Mononuclear cell (primary cell): Measurements from ENCODE around the gene TXNDC11. TPM values are rescaled to one million over a fixed set of nuclear protein-coding genes. Genes with fewer than 3 reads are reported as not detected.
"Not testable (repeated sequence)": the region's sequence is repeated elsewhere in the genome, so short reads cannot be mapped to it uniquely, and the experiment has no call there.

ENCODE experiments used
- H3K27me3 ChIP-seq: 2 replicates; pipeline ENCODE4 v1.6.0; 2011; ENCODE audit warnings: low read length, control low read depth; ENCODE audit not compliant: insufficient read depth
- H3K4me1 ChIP-seq: 2 replicates; pipeline ENCODE4 v1.5.1; 2011; ENCODE audit warnings: mild to moderate bottlenecking, low read length, control low read depth; ENCODE audit not compliant: insufficient read depth
- H3K4me3 ChIP-seq: 2 replicates; pipeline ENCODE4 v1.5.1; 2011; ENCODE audit warnings: mild to moderate bottlenecking, low read length, moderate library complexity
- H3K9me3 ChIP-seq: 2 replicates; pipeline ENCODE4 v1.5.1; 2011; ENCODE audit warnings: low read depth, mild to moderate bottlenecking, control low read depth, low read length
- total RNA-seq: library from RNA; depleted of rRNA; stranded (reverse); fragments of >200 nt; gene quantifications from one replicate; pipeline ENCODE4 v1.2.3, GENCODE V29; 2012

The TXNDC11 gene, protein sequence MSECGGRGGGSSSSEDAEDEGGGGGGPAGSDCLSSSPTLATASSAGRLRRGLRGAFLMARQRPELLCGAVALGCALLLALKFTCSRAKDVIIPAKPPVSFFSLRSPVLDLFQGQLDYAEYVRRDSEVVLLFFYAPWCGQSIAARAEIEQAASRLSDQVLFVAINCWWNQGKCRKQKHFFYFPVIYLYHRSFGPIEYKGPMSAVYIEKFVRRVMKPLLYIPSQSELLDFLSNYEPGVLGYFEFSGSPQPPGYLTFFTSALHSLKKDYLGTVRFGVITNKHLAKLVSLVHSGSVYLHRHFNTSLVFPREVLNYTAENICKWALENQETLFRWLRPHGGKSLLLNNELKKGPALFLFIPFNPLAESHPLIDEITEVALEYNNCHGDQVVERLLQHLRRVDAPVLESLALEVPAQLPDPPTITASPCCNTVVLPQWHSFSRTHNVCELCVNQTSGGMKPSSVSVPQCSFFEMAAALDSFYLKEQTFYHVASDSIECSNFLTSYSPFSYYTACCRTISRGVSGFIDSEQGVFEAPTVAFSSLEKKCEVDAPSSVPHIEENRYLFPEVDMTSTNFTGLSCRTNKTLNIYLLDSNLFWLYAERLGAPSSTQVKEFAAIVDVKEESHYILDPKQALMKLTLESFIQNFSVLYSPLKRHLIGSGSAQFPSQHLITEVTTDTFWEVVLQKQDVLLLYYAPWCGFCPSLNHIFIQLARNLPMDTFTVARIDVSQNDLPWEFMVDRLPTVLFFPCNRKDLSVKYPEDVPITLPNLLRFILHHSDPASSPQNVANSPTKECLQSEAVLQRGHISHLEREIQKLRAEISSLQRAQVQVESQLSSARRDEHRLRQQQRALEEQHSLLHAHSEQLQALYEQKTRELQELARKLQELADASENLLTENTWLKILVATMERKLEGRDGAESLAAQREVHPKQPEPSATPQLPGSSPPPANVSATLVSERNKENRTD
- total RNA-seq: 75.8 TPM

DNA sequence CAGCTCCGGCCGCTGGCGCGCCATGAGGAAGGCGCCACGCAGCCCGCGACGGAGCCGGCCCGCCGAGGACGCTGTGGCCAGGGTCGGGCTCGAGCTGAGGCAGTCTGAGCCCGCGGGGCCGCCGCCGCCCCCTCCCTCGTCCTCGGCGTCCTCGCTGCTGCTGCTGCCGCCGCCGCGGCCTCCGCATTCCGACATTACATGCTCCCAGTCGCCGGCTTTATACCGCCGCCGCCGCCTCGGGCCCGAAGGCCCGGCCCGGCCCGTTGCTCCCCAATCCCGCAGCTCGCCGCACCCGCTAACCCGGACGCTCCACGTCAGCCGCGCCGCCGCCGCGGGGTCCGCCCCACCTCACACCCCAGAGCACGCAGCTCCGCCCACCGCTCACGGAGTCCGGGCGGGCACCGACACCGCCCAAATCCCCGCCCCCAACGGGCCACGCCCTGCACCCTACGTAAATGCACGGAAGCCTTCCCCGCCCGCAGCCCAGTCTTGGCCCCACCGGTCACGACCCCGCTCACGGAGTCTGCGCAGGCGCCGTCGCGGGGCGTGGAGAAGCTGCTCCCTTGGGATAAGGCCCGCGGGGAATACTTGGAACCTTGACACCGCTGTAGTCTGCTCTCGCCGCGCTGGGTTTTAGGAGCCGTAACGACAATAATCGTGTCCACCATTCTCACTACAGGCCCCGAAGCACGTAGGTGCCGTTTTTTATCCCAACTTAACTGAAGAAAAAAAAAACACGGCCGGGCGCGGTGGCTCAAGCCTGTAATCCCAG is at the start of gene TXNDC11:
TXNDC11 (minus strand) TSS at position 322 of the 772 bp plus-strand sequence; CDS start at position 195, 127 bp downstream.
- Histone ChIP-seq H3K9me3 (no peaks in the 10 kb centered on the region), H3K4me1 (peaks cover 56% of the 10 kb centered on the region), H3K4me3 (peak within 1 kb of the TSS; percentile 87), H3K27me3 (no peaks in the 10 kb centered on the region)

DNA sequence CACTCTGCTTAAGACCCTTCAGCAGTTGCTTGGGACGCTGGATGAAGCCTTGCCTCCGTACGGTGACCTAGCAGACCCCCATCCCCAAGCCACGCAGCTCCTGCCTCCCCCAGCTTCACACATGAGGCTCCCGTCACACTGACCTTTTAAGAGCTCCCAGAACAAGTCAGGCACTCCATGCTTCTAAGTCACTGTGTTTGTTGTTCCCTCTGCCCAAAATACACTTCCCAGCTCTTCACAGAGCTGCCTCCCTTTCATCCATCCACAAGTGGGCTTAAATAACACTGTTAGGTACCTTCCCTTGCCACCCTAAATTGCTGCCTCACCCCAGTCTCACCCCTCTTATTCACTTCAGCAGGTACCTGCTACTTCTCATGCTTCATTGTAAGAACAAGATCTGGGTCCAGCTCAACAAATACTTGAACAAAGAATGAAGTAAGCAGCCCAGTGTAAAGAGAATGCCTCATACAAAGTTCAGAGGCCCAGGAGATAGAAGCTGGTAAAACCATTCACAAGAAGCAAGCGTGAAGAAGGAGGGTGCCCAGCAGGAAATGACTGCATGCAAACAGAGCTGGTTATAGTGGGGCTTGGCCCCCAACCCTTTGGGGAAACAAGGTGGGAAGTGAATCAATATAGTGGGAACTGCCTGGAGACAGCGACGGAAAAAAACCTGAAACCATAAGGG is 48.6 kb upstream of the TXNDC11 start:
- Histone ChIP-seq H3K4me3 (no peak overlapping the region), H3K4me1 (peaks cover 50% of the 10 kb centered on the region), H3K27me3 (no peaks in the 10 kb centered on the region), H3K9me3 (no peaks in the 10 kb centered on the region)

DNA sequence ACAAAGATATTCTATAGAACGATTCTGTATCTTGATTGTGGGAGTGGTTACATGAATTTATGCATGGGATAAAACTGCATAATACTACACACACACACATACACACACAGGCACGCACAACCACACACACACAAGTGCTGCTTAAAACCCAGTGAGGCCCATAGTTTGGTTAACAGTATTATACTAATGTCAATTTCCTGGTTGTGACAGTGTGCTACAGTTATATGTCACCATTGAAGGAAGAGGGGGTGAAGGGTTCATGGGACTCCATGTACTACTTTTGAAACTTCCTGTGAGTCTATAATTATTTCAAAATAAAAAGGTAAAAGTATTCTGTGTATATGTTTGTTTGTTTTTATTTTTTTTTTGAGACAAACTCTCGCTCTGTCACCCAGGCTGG is 46.3 kb upstream of the TXNDC11 start:
- H3K27me3 ChIP-seq: no peaks in the 10 kb centered on the region
- no peak overlapping the region for H3K4me3 ChIP-seq
- no peaks in the 10 kb centered on the region for H3K9me3 ChIP-seq
- H3K4me1 ChIP-seq: peaks cover 41% of the 10 kb centered on the region

DNA sequence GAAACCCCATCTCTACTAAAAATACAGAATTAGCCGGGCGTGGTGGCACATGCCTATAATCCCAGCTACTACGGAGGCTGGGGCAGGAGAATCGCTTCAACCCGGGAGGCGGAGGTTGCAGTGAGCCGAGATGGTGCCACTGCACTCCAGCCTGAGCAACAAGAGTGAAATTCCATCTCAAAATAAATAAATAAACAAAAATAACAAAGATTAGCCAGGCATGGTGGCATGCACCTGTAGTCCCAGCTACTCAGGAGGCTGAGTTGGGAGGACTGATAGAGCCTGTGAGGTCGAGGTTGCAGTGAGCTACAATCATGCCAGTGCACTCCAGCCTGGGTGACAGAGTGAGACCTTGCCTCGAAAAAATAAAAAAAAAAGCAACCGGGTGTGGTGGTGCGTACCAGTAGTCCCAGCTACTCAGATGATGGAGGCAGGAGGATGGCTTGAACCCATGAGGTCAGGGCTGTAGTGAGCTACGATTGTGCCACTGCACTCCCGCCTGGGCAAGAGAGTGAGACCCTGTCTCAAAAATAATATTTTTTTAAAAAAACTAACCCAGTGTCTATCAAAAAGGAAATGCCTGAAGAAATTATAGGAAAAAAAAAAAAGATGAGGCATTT is 42.4 kb upstream of the TXNDC11 start:
- not testable (repeated sequence) for H3K4me3 ChIP-seq, H3K9me3 ChIP-seq, H3K27me3 ChIP-seq
- H3K4me1 ChIP-seq: peaks cover 37% of the 10 kb centered on the region

DNA sequence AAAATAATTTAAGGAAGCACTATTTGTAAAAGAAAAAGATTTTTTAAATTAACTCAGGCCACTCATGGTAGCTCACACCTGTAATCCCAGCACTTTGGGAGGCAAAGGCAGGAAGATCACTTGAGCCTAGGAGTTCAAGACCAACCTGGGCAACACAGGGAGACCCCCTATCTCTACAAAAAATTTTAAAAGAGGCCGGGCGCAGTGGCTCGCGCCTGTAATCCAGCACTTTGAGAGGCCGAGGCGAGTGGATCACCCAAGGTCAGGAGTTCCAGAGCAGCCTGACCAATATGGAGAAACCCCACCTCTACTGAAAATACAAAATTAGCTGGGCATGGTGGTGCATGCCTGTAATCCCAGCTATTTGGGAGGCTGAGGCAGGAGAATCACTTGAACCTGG is 41.7 kb upstream of the TXNDC11 start:
- H3K9me3 ChIP-seq, H3K27me3 ChIP-seq, H3K4me3 ChIP-seq: not testable (repeated sequence)
- peaks cover 37% of the 10 kb centered on the region for H3K4me1 ChIP-seq

DNA sequence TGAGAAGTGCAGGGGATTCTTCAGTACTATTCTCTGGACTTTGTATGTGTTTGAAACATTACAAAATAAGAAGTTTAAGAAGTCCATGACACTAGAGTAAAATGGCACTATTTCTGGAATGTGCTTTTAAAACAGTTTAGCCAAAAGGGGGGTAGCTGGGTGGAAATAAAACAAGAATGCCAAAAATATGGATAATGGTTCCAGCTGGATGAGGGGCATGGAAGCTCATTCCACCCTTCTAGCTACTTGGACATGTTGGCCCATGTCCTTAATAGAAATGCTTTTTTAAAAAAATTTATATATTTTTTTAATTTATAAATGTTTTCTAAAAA is 41.3 kb upstream of the TXNDC11 start:
- Histone ChIP-seq H3K9me3 (no peaks in the 10 kb centered on the region), H3K4me3 (no peak overlapping the region)

DNA sequence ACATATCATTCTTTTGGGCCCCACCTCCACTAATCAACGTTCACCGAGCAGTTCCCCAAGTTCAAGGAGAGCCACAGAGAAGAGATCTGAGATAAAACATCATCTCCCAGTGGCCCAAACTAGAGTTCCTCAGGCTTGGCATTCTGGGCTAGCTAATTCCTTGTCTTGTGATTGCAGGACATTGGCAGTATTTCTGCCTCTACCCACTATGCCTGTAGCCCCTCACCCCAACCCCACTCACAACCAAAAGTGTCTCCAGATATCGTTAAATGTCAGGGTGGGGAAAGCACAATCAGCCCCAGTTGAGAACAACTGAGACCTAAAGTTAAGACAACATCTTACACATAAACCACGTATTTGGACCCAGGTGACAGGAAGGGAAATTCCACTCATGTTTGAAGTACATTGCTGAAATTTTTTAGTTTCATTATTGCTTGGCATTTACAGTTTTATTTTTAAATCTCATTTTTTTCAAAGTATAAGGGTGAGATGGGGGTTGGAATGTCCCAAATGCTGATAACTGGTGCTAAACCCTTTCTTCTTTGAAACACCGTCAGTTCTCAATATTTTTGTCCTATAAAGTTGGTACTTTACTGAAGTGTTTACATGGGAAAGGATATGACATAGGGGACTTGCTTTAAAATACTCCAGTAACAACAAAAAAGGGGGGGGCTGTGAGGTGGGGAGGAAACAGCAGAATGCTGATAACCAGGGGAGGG is 40.8 kb upstream of the TXNDC11 start:
- Histone ChIP-seq H3K27me3 (no peaks in the 10 kb centered on the region), H3K4me3 (no peak overlapping the region), H3K4me1 (peaks cover 37% of the 10 kb centered on the region), H3K9me3 (no peaks in the 10 kb centered on the region)

More for the DNA sequence above, 41.3 kb upstream of the TXNDC11 start:
- H3K4me1 ChIP-seq: peaks cover 37% of the 10 kb centered on the region
- no peaks in the 10 kb centered on the region for H3K27me3 ChIP-seq

DNA sequence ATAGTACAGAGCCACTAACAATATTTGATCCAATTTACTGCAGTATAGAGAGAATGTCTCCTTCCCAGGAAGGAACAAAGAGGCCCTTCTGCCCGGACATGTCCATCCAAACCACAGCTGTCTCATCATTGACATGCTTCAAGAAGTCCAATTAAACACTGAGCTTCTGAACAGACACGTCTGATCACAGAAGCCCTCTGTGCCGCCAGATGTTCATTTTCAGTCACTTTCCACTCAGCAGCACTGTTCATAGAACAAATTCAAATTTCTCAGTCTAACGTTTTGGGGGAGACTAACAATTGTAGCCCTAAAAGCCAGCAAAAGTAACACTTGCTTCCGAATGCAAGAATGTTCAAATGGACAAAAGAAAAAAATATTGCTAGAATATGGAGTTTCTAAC is 39.1 kb upstream of the TXNDC11 start:
- Histone ChIP-seq H3K9me3 (no peaks in the 10 kb centered on the region), H3K27me3 (no peaks in the 10 kb centered on the region), H3K4me3 (no peak overlapping the region), H3K4me1 (peaks cover 32% of the 10 kb centered on the region)

DNA sequence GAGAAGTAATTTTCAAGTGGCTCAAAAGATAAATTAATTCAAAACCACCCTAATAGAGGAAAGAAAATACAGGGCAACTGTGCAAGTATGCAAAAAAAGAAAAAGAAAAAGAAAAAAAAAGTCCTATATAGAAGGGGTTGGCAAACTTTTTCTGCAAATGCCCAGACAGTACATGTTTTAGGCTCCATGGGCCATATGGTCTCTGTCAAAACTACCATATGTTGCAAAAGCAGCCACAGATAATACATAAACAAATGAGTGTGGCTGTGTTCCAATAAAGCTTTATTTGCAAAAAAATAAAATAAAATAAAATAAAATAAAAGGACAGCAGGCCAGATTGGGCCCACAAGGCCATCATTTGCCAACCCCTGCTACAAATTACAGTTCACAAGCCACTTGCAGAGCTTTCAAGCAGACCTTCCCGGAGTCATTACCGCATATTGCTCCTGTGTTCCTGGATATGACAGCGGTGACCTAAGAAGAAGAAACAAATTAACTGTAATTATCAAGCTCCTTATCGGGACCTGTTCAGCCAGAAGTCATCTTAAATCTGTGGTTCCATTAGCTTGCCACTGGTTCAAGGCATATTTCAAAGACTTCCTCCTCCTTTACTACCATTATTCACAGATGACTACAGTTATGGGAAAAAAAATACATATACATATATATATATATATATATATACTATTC is 38.5 kb upstream of the TXNDC11 start:
- Histone ChIP-seq H3K9me3 (no peaks in the 10 kb centered on the region), H3K27me3 (no peaks in the 10 kb centered on the region), H3K4me3 (no peak overlapping the region), H3K4me1 (peaks cover 32% of the 10 kb centered on the region)

DNA sequence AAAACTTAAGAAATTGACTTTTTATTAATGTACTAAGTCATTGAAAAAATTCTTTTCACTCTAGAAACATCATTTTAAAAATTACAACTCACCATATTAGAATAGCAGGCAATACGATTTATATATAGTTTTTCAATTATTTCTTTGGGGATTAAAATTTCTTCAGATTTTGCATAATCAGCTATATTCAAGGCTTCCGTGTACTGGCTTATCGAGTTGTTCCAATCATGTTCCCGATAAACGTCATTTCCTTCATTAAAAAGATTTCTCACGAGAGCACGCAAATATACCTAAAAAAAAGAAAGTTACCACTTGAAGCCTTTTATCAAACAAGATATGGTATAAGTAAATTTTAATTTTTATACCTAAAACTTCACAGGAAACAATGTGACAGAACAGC is 36.4 kb upstream of the TXNDC11 start:
- no peaks in the 10 kb centered on the region for H3K9me3 ChIP-seq
- H3K27me3 ChIP-seq: no peaks in the 10 kb centered on the region
- H3K4me3 ChIP-seq: no peak overlapping the region
- peaks cover 21% of the 10 kb centered on the region for H3K4me1 ChIP-seq

DNA sequence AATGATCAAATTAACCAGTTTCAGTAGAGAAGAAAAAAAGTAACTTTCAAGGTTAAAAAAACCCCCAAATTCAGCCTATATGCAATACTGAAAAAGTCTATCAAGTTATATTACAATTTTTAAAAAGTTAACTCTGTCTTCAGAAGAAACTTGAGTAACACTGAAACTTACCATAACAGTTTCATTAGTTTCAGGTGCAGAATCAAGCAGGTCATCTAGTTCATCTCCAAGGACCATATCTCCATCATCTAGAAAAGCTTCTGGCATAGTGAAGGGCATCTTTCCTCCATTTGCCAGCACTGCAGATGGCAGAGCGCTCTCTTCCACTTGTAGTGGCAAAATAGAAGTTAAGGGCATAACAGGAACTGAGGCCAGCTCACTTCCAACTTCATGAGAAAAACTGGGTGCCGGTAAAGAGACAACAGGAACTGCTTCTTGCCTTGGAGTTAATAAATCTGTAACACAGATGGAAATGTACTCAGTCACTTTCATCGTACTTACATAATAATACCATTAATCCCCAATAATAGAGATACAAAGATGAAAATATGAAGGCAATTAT is 31.5 kb upstream of the TXNDC11 start:
- Histone ChIP-seq H3K27me3 (no peaks in the 10 kb centered on the region), H3K4me1 (peaks cover 3% of the 10 kb centered on the region), H3K9me3 (no peaks in the 10 kb centered on the region), H3K4me3 (no peak overlapping the region)

DNA sequence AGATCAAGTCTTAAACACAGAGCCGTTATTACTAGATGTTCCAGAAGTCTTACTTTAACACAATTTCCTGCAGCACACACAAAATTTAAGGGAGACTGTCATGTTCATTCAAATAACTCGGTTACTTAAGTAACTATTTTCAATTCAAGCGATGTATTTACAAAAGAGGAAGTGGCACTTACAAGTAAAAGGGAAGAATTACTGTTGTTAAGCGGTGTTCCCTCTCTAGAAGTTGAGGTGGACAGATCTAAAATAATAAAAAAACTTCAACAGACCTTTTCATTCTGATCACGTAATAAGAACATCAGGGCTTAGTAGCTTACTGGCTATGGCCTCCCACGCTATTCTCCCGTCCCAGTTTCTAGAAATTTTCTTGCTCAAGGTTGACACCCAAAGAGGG is 26.2 kb upstream of the TXNDC11 start:
- Histone ChIP-seq H3K4me3 (no peak overlapping the region), H3K4me1 (peaks cover 14% of the 10 kb centered on the region), H3K9me3 (no peaks in the 10 kb centered on the region), H3K27me3 (no peaks in the 10 kb centered on the region)

DNA sequence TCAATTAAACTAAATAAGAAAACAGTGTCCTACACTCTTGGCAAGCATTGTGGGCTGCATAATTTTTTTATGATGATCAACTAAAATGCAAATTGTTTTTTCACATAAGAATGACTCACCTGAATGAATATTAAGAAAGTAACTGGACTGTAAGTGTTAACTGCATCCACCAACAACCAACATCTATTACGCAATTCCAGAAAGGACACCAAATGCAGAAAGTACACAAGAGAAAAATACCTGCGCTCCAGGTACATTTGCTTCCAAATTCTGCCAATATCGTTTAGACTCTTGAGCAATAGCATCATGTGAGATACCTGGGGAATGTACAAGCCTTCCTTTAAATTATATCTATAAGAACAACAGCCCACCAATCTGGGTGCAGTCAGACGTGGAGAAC is 19.8 kb upstream of the TXNDC11 start:
- no peaks in the 10 kb centered on the region for H3K9me3 ChIP-seq
- no peaks in the 10 kb centered on the region for H3K4me1 ChIP-seq
- H3K4me3 ChIP-seq: no peak overlapping the region

More for the DNA sequence above, 19.8 kb upstream of the TXNDC11 start:
- H3K27me3 ChIP-seq: no peaks in the 10 kb centered on the region
